IPS-15b (cell line): ENCODE data around the gene POU2AF3.
"Not testable (repeated sequence)": the region's sequence is repeated elsewhere in the genome, so short reads cannot be mapped to it uniquely, and the experiment has no call there.

Experiments
- H3K27me3 ChIP-seq: one replicate; pipeline ENCODE4 v1.6.1; 2013; ENCODE audit warnings: low read length; ENCODE audit not compliant: control insufficient read depth, insufficient read depth
- H3K36me3 ChIP-seq: one replicate; pipeline ENCODE4 v1.6.1; 2013; ENCODE audit warnings: low read length; ENCODE audit not compliant: control insufficient read depth, insufficient read depth
- H3K4me1 ChIP-seq: one replicate; pipeline ENCODE4 v1.6.1; 2013; ENCODE audit warnings: mild to moderate bottlenecking, low read length; ENCODE audit not compliant: control insufficient read depth, insufficient read depth
- H3K4me3 ChIP-seq: one replicate; pipeline ENCODE4 v1.5.1; 2013; ENCODE audit warnings: low read depth, low read length
- H3K9ac ChIP-seq: one replicate; pipeline ENCODE4 v1.6.1; 2013; ENCODE audit warnings: low read depth, mild to moderate bottlenecking, low read length
- H3K9me3 ChIP-seq: one replicate; pipeline ENCODE4 v1.6.1; 2013; ENCODE audit warnings: mild to moderate bottlenecking, low read length; ENCODE audit not compliant: control insufficient read depth, insufficient read depth

POU2AF3 gene

GRCh38 chr11:111320199-111320598 lies 21.9 kb downstream of the POU2AF3 start:
- not testable (repeated sequence) for H3K9me3 ChIP-seq, H3K36me3 ChIP-seq, H3K27me3 ChIP-seq, H3K4me3 ChIP-seq, H3K4me1 ChIP-seq, H3K9ac ChIP-seq

DNA sequence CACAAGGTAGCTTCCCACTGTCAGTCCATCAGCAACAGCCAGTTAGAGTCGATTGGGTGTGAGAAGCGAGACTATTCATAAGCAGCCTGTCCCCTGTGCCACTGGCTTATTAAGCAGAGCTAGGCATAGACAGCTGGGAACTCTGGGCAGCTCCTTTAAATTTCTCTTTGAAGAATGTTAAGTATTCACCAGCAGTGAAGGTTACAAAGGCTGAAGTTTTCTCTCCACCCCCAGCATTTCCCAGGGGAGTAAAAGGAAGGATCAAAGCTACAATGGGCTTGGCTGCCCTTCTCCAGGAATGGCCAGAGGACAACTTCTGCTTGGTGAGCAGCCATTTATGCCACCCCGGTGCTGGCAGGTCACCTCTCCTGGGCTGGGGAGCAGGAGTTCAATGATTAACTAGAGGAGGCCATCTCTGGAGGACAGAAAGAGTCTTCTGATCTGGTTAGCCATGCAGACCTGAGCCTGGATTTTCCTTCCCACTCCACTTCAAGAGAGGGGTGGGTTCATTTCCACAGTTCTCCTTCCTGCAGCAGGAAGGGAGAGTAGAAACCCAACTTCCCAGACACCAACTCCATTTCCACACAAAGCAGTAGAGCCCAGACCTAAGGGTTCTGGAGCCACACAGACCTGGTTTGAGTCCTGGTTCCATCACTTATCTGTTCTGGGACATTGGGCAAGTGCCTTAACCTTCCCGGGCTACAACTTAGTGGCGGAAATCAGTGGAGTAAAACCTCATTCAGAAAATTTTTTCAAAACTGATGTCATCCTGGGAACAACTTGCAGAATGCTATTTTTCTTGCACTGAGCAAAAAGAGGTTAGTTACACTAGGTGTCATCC lies 22.6 kb downstream of the POU2AF3 start:
- Histone ChIP-seq H3K4me1 (no peaks in the 10 kb centered on the region), H3K4me3 (no peak overlapping the region), H3K9ac (no peak overlapping the region), H3K9me3 (no peaks in the 10 kb centered on the region), H3K27me3 (no peaks in the 10 kb centered on the region), H3K36me3 (no peaks in the 10 kb centered on the region)

DNA sequence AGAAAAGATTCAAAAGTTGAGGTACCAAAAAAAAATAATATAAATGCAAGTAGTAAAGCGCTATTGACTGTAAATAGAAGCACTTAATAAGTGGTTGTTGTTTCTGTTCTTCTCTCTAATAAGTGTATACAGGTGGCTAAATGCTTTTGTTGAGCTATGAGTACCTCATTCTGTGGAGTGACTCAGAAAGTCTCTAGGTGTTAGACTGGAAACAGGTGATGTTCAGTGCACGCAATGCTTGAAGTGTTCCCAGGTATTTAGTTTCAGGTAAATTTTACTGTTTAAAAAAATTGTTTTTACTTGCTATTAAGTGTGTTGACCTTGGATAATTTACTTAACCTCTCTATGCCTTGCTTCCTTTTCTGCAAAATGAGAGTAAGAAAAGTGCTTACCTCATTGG lies 24.2 kb downstream of the POU2AF3 start:
- Histone ChIP-seq H3K27me3 (no peaks in the 10 kb centered on the region), H3K4me1 (no peaks in the 10 kb centered on the region), H3K4me3 (no peak overlapping the region), H3K9me3 (no peaks in the 10 kb centered on the region), H3K36me3 (no peaks in the 10 kb centered on the region), H3K9ac (no peak overlapping the region)

DNA sequence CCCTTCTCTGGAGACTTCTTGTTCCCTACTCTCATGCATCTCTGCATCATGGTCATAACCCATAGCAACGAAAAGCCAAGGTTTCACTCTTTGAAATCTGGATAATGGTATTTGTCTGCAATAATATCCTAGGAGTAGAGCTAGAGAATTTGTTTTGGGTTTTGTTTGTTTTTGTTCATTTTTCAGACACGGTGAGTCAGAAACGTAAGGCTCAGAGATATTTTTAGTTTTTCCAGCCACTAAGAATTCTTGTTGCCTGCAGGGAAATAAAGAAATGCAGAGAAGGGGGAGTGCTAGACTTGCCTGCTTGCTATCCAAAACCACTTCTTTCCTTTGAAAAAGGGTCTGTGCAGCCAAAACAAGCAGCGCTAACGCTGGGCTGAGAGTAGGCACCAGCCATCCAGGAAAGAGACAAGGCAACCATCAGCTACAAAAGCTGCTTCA lies 26.0 kb downstream of the POU2AF3 start:
- Histone ChIP-seq H3K4me3 (no peak overlapping the region), H3K27me3 (no peaks in the 10 kb centered on the region)

GRCh38 chr11:111325259-111325658 lies 26.9 kb downstream of the POU2AF3 start:
- H3K9me3 ChIP-seq: no peaks in the 10 kb centered on the region
- H3K4me3 ChIP-seq: no peak overlapping the region
- H3K27me3 ChIP-seq: no peaks in the 10 kb centered on the region

More for the DNA sequence above, 26.0 kb downstream of the POU2AF3 start:
- Histone ChIP-seq H3K4me1 (no peaks in the 10 kb centered on the region), H3K9me3 (no peaks in the 10 kb centered on the region), H3K9ac (no peak overlapping the region), H3K36me3 (no peaks in the 10 kb centered on the region)

GRCh38 chr11:111326824-111327223 lies 28.5 kb downstream of the POU2AF3 start:
- H3K9ac ChIP-seq: no peak overlapping the region
- H3K9me3 ChIP-seq: no peaks in the 10 kb centered on the region
- no peaks in the 10 kb centered on the region for H3K4me1 ChIP-seq
- H3K4me3 ChIP-seq: no peak overlapping the region
- no peaks in the 10 kb centered on the region for H3K27me3 ChIP-seq
- H3K36me3 ChIP-seq: no peaks in the 10 kb centered on the region

More at GRCh38 chr11:111325259-111325658, 26.9 kb downstream of the POU2AF3 start:
- no peaks in the 10 kb centered on the region for H3K36me3 ChIP-seq
- no peak overlapping the region for H3K9ac ChIP-seq
- no peaks in the 10 kb centered on the region for H3K4me1 ChIP-seq

DNA sequence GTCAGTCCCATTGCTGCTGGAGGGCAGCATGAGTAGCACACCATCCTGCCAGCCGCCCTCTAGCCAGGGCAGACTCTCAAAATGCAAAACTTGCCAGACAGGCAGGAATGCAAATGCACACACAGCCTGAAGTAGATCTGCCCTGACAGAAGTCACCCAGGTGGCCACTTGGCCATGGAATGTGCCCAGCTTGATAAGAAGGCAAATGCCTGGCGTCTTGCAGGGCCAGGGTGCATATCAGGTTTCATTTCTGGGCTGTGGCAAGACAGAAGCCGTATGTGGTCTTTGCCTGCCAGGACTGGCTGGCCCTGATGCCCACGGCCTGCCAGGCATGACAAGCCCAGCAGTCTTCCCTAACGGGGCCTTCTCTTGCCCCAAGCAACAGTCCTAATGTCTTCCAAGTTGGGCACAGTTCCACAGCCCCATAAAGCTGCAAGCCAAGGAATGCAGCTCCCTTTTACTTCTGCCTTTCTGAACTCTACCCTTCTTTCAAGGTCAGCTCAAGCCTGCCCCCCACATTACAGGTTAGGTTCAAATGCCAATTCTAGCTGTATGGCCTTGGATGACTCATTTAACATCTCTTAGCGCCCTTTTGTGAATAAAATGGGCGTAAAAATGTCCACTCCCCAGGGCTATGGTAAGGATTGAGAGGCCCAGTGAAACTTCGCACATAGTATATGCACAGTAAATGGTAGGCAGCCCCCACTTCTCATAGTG lies 29.7 kb downstream of the POU2AF3 start:
- Histone ChIP-seq H3K4me3 (no peak overlapping the region), H3K27me3 (no peaks in the 10 kb centered on the region), H3K9ac (no peak overlapping the region), H3K9me3 (no peaks in the 10 kb centered on the region), H3K4me1 (no peaks in the 10 kb centered on the region), H3K36me3 (no peaks in the 10 kb centered on the region)

DNA sequence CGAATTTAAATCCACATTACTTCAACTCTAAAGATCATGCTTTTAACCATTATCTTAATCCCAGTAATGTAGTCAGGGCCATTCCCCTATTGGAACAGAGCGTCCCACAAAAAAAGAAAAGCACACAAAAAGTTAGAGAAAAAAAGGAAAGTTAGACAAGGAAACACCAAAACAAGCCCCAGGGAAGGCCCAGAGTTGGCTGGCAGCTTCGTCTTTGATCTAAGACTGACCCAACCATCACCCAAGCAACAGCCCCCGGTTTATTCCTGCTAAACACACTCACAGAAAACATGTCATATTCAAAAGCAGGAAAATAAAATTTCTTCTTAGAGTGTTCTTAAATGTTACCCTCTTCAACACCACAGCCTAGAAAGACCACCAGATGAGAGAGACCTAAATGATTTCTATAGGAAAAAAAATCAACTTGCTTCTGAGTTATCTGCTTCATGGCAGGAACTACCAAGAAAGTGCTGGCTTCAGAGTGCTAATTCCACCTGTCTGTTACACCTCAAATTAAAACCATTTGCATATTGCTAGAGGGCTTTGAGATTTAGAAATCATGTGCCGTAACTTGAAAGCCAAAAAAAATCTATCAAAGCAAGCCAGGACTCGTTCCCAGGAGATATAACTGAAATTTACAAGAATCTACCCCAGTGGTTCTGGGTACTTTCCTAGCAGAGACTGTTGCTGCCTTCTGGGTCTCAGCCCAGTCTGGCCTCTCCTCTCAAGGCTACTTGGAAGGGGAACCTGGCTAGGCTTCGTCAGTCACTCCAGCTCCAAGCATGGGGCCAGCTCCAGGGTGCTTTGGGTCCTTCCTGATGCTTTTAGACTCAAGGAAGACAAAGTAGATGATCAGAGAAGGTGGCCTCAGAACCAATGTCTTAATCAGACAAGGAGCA lies 31.2 kb downstream of the POU2AF3 start:
- no peaks in the 10 kb centered on the region for H3K4me1 ChIP-seq
- H3K27me3 ChIP-seq: no peaks in the 10 kb centered on the region
- no peaks in the 10 kb centered on the region for H3K36me3 ChIP-seq
- no peaks in the 10 kb centered on the region for H3K9me3 ChIP-seq
- no peak overlapping the region for H3K9ac ChIP-seq
- H3K4me3 ChIP-seq: no peak overlapping the region

- Histone ChIP-seq H3K27me3 (no peaks in the 10 kb centered on the region), H3K9me3 (no peaks in the 10 kb centered on the region), H3K4me3 (no peak overlapping the region), H3K9ac (no peak overlapping the region), H3K36me3 (no peaks in the 10 kb centered on the region), H3K4me1 (no peaks in the 10 kb centered on the region)
These were observed 32.0 kb downstream of the POU2AF3 start for GRCh38 chr11:111330234-111330893.

- no peak overlapping the region for H3K4me3 ChIP-seq
- no peak overlapping the region for H3K9ac ChIP-seq
- no peaks in the 10 kb centered on the region for H3K9me3 ChIP-seq
- H3K27me3 ChIP-seq: no peaks in the 10 kb centered on the region
- peaks cover 4% of the 10 kb centered on the region for H3K4me1 ChIP-seq
- H3K36me3 ChIP-seq: no peaks in the 10 kb centered on the region
These were observed 33.5 kb downstream of the POU2AF3 start for GRCh38 chr11:111331711-111332479.
